SU-DHL-6 (cell line): ENCODE results near the gene HS3ST4.
A peak's percentile ranks its signal among the peaks of the same experiment; 100 is the strongest.

Experiments used
- H2AFZ ChIP-seq: fragments of 200-600 bp; sonication (generic); 2 replicates; pipeline ENCODE4 v1.6.1; 2014; ENCODE audit warnings: low read depth, mild to moderate bottlenecking, moderate library complexity, mixed read lengths, antibody characterized with exemption, low read length; ENCODE audit not compliant: severe bottlenecking
- H3F3A ChIP-seq: fragments of 200-600 bp; shearing (Covaris generic); 2 replicates; pipeline ENCODE4 v1.6.0; 2016; ENCODE audit warnings: antibody characterized with exemption, mild to moderate bottlenecking; ENCODE audit not compliant: insufficient read depth
- H3K27ac ChIP-seq: fragments of 200-600 bp; sonication (generic); 2 replicates; pipeline ENCODE4 v1.5.1; 2016; ENCODE audit warnings: low read depth, mild to moderate bottlenecking, low read length, moderate library complexity, mixed read lengths
- H3K27me3 ChIP-seq: fragments of 200-600 bp; sonication (generic), shearing (Covaris generic); 2 replicates; pipeline ENCODE4 v1.6.0; 2014; ENCODE audit warnings: mild to moderate bottlenecking, low read length
- H3K36me3 ChIP-seq: fragments of 200-600 bp; sonication (generic); 2 replicates; pipeline ENCODE4 v1.6.1; 2014; ENCODE audit warnings: mild to moderate bottlenecking, low read length, mixed read lengths
- H3K4me2 ChIP-seq: fragments of 300-600, 200-600 bp; shearing (Covaris generic), sonication (generic); 2 replicates; pipeline ENCODE4 v1.6.0; 2014; ENCODE audit warnings: low read length, low read depth, mild to moderate bottlenecking; ENCODE audit not compliant: poor library complexity, severe bottlenecking
- H3K4me3 ChIP-seq: fragments of 200-600 bp; sonication (generic); 2 replicates; pipeline ENCODE4 v1.5.1; 2014; ENCODE audit warnings: antibody characterized with exemption, low read length, mild to moderate bottlenecking, mixed read lengths; ENCODE audit not compliant: insufficient read depth, poor library complexity, severe bottlenecking
- H3K79me2 ChIP-seq: fragments of 200-600 bp; sonication (generic); 2 replicates; pipeline ENCODE4 v1.6.1; 2014; ENCODE audit warnings: mild to moderate bottlenecking, low read length, moderate library complexity; ENCODE audit not compliant: insufficient read depth
- H3K9ac ChIP-seq: fragments of 200-600 bp; sonication (generic); 2 replicates; pipeline ENCODE4 v1.7.0; 2014; ENCODE audit warnings: mild to moderate bottlenecking, low read length
- H3K9me2 ChIP-seq: fragments of 200-600 bp; sonication (generic); replicated peaks from 2 replicates; pipeline ENCODE4 v1.6.1; 2014; ENCODE audit warnings: low read length; ENCODE audit not compliant: insufficient read depth
- H3K9me3 ChIP-seq: fragments of 200-600 bp; sonication (generic); 2 replicates; pipeline ENCODE4 v1.6.1; 2014; ENCODE audit warnings: low read length, mixed read lengths; ENCODE audit not compliant: insufficient read depth
- H4K20me1 ChIP-seq: fragments of 200-600 bp; sonication (generic); 2 replicates; pipeline ENCODE4 v1.6.1; 2014; ENCODE audit warnings: low read depth, mild to moderate bottlenecking, antibody characterized with exemption, low read length, moderate library complexity, mixed read lengths
- EZH2phosphoT487 ChIP-seq: fragments of 200-600 bp; sonication (generic), shearing (Covaris generic); conservative IDR thresholded peaks from 2 replicates; pipeline ENCODE4 v1.6.1; 2018; ENCODE audit warnings: mild to moderate bottlenecking, antibody characterized with exemption, low read length, moderate library complexity, mixed read lengths
- TF ChIP-seq, protein P1 (sequence below): fragments of 200-600 bp; sonication (generic); IDR thresholded peaks from one replicate; pipeline ENCODE4 v1.5.1; 2017; ENCODE audit warnings: antibody characterized with exemption, mild to moderate bottlenecking, low read length, moderate library complexity; ENCODE audit not compliant: insufficient read depth, poor library complexity, severe bottlenecking

Gene HS3ST4

DNA sequence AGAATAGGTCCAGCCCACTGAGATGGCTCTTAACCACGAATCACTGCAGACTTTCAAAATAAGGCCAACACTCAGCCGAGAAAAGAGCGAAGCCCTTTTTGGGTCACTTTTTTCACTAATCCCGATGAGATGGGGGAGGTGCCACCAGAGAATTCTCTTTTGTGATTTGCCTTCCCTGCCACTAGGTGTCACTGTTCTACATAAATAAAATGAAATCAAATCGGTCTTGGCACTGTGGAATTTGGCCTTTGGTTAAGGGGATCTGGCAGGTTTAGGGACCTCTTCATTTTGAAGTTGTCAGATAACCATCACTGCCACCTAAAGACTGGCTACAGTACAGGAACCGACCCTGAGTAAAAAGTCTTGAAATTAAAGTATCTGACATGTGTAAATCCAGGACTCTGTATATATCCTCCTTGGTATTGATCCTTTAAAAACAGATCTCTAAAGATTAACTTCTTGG lies 147.0 kb downstream of the HS3ST4 start:
- Histone ChIP-seq H3K9ac (no peak overlapping the region), H4K20me1 (no peaks in the 10 kb centered on the region), H3K9me2 (no peaks in the 10 kb centered on the region), H3K36me3 (no peaks in the 10 kb centered on the region), H3K27ac (no peak overlapping the region), H2AFZ (no peak overlapping the region), H3K4me3 (no peak overlapping the region), H3K79me2 (no peaks in the 10 kb centered on the region), H3K27me3 (no peaks in the 10 kb centered on the region), H3K4me2 (no peak overlapping the region), H3F3A (no peaks in the 10 kb centered on the region), H3K9me3 (no peaks in the 10 kb centered on the region)
- TF ChIP-seq, protein P1, sequence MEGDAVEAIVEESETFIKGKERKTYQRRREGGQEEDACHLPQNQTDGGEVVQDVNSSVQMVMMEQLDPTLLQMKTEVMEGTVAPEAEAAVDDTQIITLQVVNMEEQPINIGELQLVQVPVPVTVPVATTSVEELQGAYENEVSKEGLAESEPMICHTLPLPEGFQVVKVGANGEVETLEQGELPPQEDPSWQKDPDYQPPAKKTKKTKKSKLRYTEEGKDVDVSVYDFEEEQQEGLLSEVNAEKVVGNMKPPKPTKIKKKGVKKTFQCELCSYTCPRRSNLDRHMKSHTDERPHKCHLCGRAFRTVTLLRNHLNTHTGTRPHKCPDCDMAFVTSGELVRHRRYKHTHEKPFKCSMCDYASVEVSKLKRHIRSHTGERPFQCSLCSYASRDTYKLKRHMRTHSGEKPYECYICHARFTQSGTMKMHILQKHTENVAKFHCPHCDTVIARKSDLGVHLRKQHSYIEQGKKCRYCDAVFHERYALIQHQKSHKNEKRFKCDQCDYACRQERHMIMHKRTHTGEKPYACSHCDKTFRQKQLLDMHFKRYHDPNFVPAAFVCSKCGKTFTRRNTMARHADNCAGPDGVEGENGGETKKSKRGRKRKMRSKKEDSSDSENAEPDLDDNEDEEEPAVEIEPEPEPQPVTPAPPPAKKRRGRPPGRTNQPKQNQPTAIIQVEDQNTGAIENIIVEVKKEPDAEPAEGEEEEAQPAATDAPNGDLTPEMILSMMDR = peak; percentile 39
- no peak for TF ChIP-seq EZH2phosphoT487

DNA sequence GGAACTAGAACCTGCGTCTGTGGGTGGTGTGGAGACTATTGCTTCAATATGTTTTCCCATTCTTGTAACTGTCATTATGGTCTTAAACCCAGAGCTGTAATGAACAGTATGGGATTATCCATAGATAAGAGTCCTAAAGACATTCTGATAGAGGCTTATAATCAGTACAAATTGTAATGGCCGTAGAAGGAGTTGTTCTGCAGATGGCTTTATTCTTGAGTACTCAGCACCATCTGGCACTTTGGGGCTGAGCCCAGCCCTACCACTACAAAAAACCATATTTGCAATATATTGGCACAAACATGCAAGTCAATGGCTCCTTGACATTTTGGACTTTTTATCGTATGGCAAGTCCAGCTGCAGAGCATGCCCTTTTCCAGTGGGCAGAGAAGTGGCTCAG lies 150.0 kb downstream of the HS3ST4 start:
- Histone ChIP-seq H3K79me2 (no peaks in the 10 kb centered on the region), H3K27ac (no peak overlapping the region), H3F3A (no peaks in the 10 kb centered on the region), H3K27me3 (no peaks in the 10 kb centered on the region), H3K36me3 (no peaks in the 10 kb centered on the region), H3K4me2 (no peak overlapping the region), H4K20me1 (no peaks in the 10 kb centered on the region), H3K9me3 (no peaks in the 10 kb centered on the region), H2AFZ (no peak overlapping the region), H3K9me2 (no peaks in the 10 kb centered on the region), H3K4me3 (no peak overlapping the region), H3K9ac (no peak overlapping the region)
- TF ChIP-seq, protein P1 = no peak
- TF ChIP-seq EZH2phosphoT487 = no peak

DNA sequence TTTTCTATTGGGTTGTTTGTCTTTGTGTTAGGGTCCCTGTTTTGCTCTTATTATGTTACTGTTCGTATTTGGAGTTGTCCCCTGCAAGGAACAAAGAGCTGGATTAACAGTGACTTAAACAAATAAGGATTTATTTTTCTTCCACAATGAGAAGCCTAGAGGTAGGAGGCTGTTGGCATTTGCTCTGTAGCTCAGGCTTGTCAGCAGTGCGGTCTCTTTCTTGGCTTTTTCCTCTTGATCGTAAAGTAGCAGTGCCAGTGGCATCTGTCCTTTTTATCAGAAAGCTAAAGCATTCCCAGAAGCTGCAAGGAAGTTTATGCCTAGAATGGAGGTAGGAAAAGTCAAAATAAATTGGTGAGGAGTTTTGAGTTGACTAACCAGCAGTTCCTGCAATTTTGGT lies 154.1 kb downstream of the HS3ST4 start:
- H3K79me2 ChIP-seq = no peaks in the 10 kb centered on the region
- no peak overlapping the region for H3K27ac ChIP-seq
- H3K4me3 ChIP-seq = no peak overlapping the region
- no peaks in the 10 kb centered on the region for H3K36me3 ChIP-seq
- no peaks in the 10 kb centered on the region for H3K9me2 ChIP-seq
- no peaks in the 10 kb centered on the region for H3F3A ChIP-seq
- H3K9me3 ChIP-seq = no peaks in the 10 kb centered on the region
- H3K27me3 ChIP-seq = no peaks in the 10 kb centered on the region
- TF ChIP-seq EZH2phosphoT487 = no peak
- TF ChIP-seq, protein P1 = no peak
- no peak overlapping the region for H3K4me2 ChIP-seq
- no peak overlapping the region for H2AFZ ChIP-seq
- no peak overlapping the region for H3K9ac ChIP-seq
- H4K20me1 ChIP-seq = no peaks in the 10 kb centered on the region
